K562 (cell line): Measurements from ENCODE around the gene CCNB1IP1. TPM values are rescaled to one million over a fixed set of nuclear protein-coding genes. Genes with fewer than 3 reads are reported as not detected.

Source experiments
- BRD4 ChIP-seq: fragments of 200-600 bp; sonication (generic); IDR thresholded peaks from 2 replicates; pipeline ENCODE4 v1.6.1; 2017; ENCODE audit warnings: inconsistent platforms
- CAMTA2 ChIP-seq: fragments of 250-450 bp; sonication (Bioruptor Pico); conservative IDR thresholded peaks from 2 replicates; pipeline ENCODE4 v1.5.1; 2022
- CEBPB ChIP-seq: fragments of 450-650 bp; IDR thresholded peaks from 2 replicates; pipeline ENCODE4 v1.6.1; 2016; ENCODE audit warnings: missing genetic modification characterization, missing compliant biosample characterization
- FOXJ3 ChIP-seq: sonication (generic); formaldehyde crosslinking; IDR thresholded peaks from 2 replicates; pipeline ENCODE4 v1.4.0; 2020; ENCODE audit warnings: mild to moderate bottlenecking, missing genetic modification reagents
- HEY1 ChIP-seq: fragments of 250-450 bp; sonication (Bioruptor Pico); IDR thresholded peaks from 2 replicates; pipeline ENCODE4 v1.5.0; 2020; ENCODE audit warnings: mild to moderate bottlenecking, moderate library complexity, borderline replicate concordance
- MAFG ChIP-seq: fragments of 450-650 bp; conservative IDR thresholded peaks from 2 replicates; pipeline ENCODE4 v1.6.1; 2016; ENCODE audit warnings: missing genetic modification characterization, missing compliant biosample characterization
- MCM3 ChIP-seq: fragments of 450-650 bp; IDR thresholded peaks from 2 replicates; pipeline ENCODE4 v1.6.1; 2016
- POLR2B ChIP-seq: fragments of 450-650 bp; IDR thresholded peaks from 2 replicates; pipeline ENCODE4 v1.6.1; 2018; ENCODE audit warnings: low read depth; ENCODE audit not compliant: partially characterized antibody
- SIRT6 ChIP-seq: IDR thresholded peaks from one replicate; pipeline ENCODE4 v1.6.1; 2012; ENCODE audit warnings: low read depth, mild to moderate bottlenecking, control low read depth, inconsistent platforms, low read length, moderate library complexity
- XRCC4 ChIP-seq: IDR thresholded peaks from one replicate; pipeline ENCODE4 v1.6.1; 2011; ENCODE audit not compliant: insufficient read depth, insufficient read length; ENCODE audit errors: extremely low read depth
- YBX1 ChIP-seq: fragments of 450-650 bp; IDR thresholded peaks from 2 replicates; pipeline ENCODE4 v1.7.1; 2016; ENCODE audit warnings: mild to moderate bottlenecking
- ZKSCAN3 ChIP-seq: fragments of 250-450 bp; sonication (Bioruptor Pico); IDR thresholded peaks from 2 replicates; pipeline ENCODE4 v1.4.0; 2020
- ZNF224 ChIP-seq: sonication (generic); formaldehyde crosslinking; IDR thresholded peaks from 2 replicates; pipeline ENCODE4 v1.8.0; 2022; ENCODE audit warnings: mild to moderate bottlenecking, missing genetic modification reagents
- ZNF586 ChIP-seq: fragments of 450-650 bp; formaldehyde crosslinking; conservative IDR thresholded peaks from 2 replicates; pipeline ENCODE4 v1.4.0; 2020; ENCODE audit warnings: mild to moderate bottlenecking, moderate library complexity
- polyA plus RNA-seq, 8 experiments: library from polyadenylated mRNA; depleted of rRNA in 4 of 8; stranded (reverse) in 5 of 8; unstranded in 3 of 8; fragments of >200 nt; fragmentation: Nextera tagmentation in 2 of 8; fragmentation: Illumina TruSeq in 1 of 8; extraction: Ambion mirVana in 2 of 8; extraction: Trizol in 1 of 8; gene quantifications; 2 replicates each; pipeline versions ENCODE4 v1.2.1 to v1.2.3, GENCODE V29; 2011 to 2014; ENCODE audit warnings: inconsistent platforms in 1 of 8, missing spikeins in 1 of 8
- total RNA-seq, 7 experiments: library from RNA; depleted of rRNA in 6 of 7; stranded (reverse); fragments of >200 nt in 6 of 7; fragmentation: Illumina TruSeq in 2 of 7; extraction: Trizol in 2 of 7; gene quantifications; 2 replicates each; pipeline versions ENCODE4 v1.2.1 to v1.2.3, GENCODE V29; 2011 to 2021; ENCODE audit warnings: low replicate concordance in 1 of 7
- TF ChIP-seq, protein P1 (sequence below), 2 experiments: fragments of 450-650 bp; IDR thresholded peaks; 2 replicates each; pipeline ENCODE4 v1.6.1; 2016; ENCODE audit warnings: mild to moderate bottlenecking in 2 of 2, borderline replicate concordance in 1 of 2, low read depth in 1 of 2, moderate library complexity in 1 of 2
- TF ChIP-seq, protein P2 (sequence below): IDR thresholded peaks from 3 replicates; pipeline ENCODE4 v1.6.1; 2011; ENCODE audit warnings: borderline replicate concordance, mild to moderate bottlenecking; ENCODE audit not compliant: insufficient read length, insufficient read depth
- TF ChIP-seq, protein P3 (sequence below), 2 experiments: fragments of 450-650 bp; conservative IDR thresholded peaks; 2 replicates each; pipeline ENCODE4 v1.6.1; 2017; ENCODE audit warnings: mild to moderate bottlenecking in 2 of 2, moderate library complexity in 2 of 2
- TF ChIP-seq, protein P4 (sequence below): fragments of 250-450 bp; sonication (Bioruptor Pico); IDR thresholded peaks from 2 replicates; pipeline ENCODE4 v1.5.0; 2021

Gene CCNB1IP1
- total and polyA plus RNA-seq, 9 of the 15 experiments (the other 6 are each of a cell fraction or from before 2014, with no cell fraction given), result 51.8 to 152 (median 81.0) TPM

DNA sequence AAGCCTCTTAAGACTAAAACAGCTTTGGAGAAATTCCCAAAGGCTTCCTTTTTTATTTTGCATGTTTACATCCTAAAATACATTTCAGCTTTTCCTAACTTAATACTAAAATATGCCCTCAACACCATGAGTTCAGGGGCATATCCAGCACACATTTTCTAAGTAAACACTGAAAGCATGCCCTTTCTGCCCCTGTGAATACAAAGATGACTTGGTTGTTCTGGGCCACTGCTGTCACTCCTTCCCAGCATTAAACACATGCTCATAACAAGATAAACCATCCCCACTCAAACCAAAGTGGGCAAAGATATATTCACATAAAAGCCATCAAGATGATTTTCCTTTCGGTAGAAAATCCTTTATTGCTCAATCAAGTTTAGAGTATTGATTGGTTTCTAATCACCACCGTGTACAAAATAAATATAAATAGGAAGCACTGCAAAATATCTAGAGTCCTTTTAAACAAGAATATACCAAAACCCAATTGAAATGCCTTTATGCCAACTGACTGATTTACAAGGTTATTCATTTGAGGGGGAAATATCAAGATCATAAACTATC lies 1.9 kb downstream of the CCNB1IP1 start (continued):
- TF ChIP-seq, protein P1, sequence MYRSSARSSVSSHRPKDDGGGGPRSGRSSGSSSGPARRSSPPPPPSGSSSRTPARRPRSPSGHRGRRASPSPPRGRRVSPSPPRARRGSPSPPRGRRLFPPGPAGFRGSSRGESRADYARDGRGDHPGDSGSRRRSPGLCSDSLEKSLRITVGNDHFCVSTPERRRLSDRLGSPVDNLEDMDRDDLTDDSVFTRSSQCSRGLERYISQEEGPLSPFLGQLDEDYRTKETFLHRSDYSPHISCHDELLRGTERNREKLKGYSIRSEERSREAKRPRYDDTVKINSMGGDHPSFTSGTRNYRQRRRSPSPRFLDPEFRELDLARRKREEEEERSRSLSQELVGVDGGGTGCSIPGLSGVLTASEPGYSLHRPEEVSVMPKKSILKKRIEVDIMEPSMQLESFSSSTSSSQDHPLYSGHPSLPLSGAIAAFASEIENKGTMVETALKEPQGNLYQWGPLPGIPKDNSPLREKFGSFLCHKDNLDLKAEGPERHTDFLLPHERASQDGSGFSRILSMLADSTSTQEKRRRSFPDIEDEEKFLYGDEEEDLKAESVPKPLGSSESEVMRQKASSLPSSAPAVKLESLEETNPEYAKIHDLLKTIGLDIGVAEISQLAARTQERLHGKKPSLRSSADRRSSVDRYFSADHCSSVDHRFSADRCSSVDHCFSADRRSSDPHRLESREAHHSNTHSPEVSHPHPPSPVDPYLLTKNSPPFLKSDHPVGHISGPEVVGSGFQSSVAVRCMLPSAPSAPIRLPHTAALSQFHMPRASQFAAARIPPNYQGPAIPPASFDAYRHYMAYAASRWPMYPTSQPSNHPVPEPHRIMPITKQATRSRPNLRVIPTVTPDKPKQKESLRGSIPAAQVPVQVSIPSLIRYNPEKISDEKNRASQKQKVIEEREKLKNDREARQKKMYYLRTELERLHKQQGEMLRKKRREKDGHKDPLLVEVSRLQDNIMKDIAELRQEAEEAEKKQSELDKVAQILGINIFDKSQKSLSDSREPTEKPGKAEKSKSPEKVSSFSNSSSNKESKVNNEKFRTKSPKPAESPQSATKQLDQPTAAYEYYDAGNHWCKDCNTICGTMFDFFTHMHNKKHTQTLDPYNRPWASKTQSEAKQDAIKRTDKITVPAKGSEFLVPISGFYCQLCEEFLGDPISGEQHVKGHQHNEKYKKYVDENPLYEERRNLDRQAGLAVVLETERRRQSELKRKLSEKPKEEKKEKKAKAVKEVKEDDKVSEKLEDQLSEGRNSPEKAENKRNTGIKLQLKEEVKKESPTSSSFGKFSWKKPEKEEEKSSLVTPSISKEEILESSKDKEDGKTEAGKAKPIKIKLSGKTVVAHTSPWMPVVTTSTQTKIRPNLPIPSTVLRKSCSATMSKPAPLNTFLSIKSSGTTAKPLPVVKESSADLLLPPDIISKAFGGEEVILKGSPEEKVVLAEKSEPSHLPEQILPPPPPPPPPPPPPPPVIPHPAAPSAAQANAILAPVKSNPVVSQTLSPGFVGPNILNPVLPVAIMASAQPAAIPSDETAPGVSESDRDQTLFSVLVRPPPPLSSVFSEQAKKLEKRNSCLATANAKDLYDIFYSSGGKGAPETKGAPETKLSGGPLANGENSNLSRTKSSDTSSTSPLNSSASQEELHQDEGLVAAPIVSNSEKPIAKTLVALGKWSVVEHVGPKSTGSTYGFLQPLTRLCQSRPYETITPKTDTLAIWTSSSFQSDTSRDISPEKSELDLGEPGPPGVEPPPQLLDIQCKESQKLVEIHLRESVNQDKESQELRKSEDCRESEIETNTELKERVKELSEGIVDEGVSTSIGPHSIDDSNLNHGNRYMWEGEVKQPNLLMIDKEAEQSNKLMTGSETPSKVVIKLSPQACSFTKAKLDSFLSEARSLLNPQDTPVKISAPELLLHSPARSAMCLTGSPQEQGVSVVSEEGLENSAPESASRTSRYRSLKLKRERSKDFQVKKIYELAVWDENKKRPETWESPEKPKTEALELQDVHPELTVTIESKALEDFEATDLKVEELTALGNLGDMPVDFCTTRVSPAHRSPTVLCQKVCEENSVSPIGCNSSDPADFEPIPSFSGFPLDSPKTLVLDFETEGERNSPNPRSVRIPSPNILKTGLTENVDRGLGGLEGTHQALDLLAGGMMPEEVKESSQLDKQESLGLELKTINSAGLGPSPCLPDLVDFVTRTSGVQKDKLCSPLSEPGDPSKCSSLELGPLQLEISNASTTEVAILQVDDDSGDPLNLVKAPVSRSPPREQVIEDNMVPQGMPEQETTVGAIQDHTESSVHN (IDR thresholded peaks at IDR 0.05; ENCODE audit: borderline replicate concordance in 1 of 2, low read depth in 1 of 2), result no peak
- TF ChIP-seq MCM3, result no peak
- no peak for TF ChIP-seq MAFG (tag)
- TF ChIP-seq ZKSCAN3 (CRISPR knock-in tag), result no peak
- TF ChIP-seq YBX1, result no peak
- TF ChIP-seq, protein P2, sequence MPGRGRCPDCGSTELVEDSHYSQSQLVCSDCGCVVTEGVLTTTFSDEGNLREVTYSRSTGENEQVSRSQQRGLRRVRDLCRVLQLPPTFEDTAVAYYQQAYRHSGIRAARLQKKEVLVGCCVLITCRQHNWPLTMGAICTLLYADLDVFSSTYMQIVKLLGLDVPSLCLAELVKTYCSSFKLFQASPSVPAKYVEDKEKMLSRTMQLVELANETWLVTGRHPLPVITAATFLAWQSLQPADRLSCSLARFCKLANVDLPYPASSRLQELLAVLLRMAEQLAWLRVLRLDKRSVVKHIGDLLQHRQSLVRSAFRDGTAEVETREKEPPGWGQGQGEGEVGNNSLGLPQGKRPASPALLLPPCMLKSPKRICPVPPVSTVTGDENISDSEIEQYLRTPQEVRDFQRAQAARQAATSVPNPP, result no peak
- TF ChIP-seq HEY1, result no peak
- TF ChIP-seq CEBPB, result peak; percentile 64
- no peak for TF ChIP-seq POLR2B
- TF ChIP-seq FOXJ3, result no peak
- TF ChIP-seq BRD4, result no peak
- no peak for TF ChIP-seq SIRT6
- no peak for TF ChIP-seq XRCC4
- TF ChIP-seq, protein P3, sequence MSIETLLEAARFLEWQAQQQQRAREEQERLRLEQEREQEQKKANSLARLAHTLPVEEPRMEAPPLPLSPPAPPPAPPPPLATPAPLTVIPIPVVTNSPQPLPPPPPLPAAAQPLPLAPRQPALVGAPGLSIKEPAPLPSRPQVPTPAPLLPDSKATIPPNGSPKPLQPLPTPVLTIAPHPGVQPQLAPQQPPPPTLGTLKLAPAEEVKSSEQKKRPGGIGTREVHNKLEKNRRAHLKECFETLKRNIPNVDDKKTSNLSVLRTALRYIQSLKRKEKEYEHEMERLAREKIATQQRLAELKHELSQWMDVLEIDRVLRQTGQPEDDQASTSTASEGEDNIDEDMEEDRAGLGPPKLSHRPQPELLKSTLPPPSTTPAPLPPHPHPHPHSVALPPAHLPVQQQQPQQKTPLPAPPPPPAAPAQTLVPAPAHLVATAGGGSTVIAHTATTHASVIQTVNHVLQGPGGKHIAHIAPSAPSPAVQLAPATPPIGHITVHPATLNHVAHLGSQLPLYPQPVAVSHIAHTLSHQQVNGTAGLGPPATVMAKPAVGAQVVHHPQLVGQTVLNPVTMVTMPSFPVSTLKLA (conservative IDR thresholded peaks at IDR 0.05), result peak; percentile 93 to 95
- TF ChIP-seq ZNF224 (CRISPR knock-in tag), result no peak
- TF ChIP-seq CAMTA2 (CRISPR knock-in tag), result no peak
- TF ChIP-seq, protein P4, sequence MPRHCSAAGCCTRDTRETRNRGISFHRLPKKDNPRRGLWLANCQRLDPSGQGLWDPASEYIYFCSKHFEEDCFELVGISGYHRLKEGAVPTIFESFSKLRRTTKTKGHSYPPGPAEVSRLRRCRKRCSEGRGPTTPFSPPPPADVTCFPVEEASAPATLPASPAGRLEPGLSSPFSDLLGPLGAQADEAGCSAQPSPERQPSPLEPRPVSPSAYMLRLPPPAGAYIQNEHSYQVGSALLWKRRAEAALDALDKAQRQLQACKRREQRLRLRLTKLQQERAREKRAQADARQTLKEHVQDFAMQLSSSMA, result no peak
- no peak for TF ChIP-seq ZNF586 (CRISPR knock-in tag)
